Activated CD8-positive, alpha-beta memory T cell treated with anti-CD3 and anti-CD28 coated beads, Interleukin-2, amount 50 U/mL, for 48 hours (primary cell): Measurements from ENCODE around the gene ANKRD28.

Experiments used
- DNase-seq: peaks from one replicate; pipeline ENCODE4 v3.0.0-alpha.2; 2020

ANKRD28 gene

GRCh38 chr3:15714448-15714847 is 83.3 kb downstream of the ANKRD28 start:
- no peak for DNase-seq

- no peak for DNase-seq
Observed at GRCh38 chr3:15713364-15713763, 84.4 kb downstream of the ANKRD28 start.

- DNase-seq, result no peak
Observed at GRCh38 chr3:15711281-15711680, 86.5 kb downstream of the ANKRD28 start.

- DNase-seq, result no peak
Observed at GRCh38 chr3:15708882-15709677, 88.7 kb downstream of the ANKRD28 start.

GRCh38 chr3:15707779-15708178 is 90.0 kb downstream of the ANKRD28 start:
- DNase-seq, result no peak

- DNase-seq, result no peak
Observed at GRCh38 chr3:15703346-15703745, 94.4 kb downstream of the ANKRD28 start.

- DNase-seq, result no peak
Observed at GRCh38 chr3:15694628-15695027, 103.2 kb downstream of the ANKRD28 start.

- DNase-seq, result no peak
Observed at GRCh38 chr3:15693355-15693754, 104.4 kb downstream of the ANKRD28 start.

- DNase-seq, result no peak
Observed at GRCh38 chr3:15690748-15691147, 107.0 kb downstream of the ANKRD28 start.

- DNase-seq, result no peak
Observed at GRCh38 chr3:15690230-15690629, 107.5 kb downstream of the ANKRD28 start.

GRCh38 chr3:15685927-15686326 is 111.9 kb downstream of the ANKRD28 start:
- DNase-seq, result no peak

GRCh38 chr3:15683253-15683652 is 114.5 kb downstream of the ANKRD28 start:
- DNase-seq, result no peak

GRCh38 chr3:15682561-15683185 is 115.1 kb downstream of the ANKRD28 start:
- DNase-seq, result no peak

GRCh38 chr3:15681668-15682067 is 116.1 kb downstream of the ANKRD28 start:
- no peak for DNase-seq

GRCh38 chr3:15679306-15679705 is 118.5 kb downstream of the ANKRD28 start:
- DNase-seq, result no peak

- no peak for DNase-seq
Observed at GRCh38 chr3:15676259-15676658, 121.5 kb downstream of the ANKRD28 start.

- DNase-seq, result no peak
Observed at GRCh38 chr3:15673536-15673935, 124.2 kb downstream of the ANKRD28 start.

- no peak for DNase-seq
Observed at GRCh38 chr3:15667484-15667883, 130.3 kb downstream of the ANKRD28 start.

GRCh38 chr3:15666277-15666676 is 131.5 kb downstream of the ANKRD28 start:
- no peak for DNase-seq

GRCh38 chr3:15665510-15666150 is 132.1 kb downstream of the ANKRD28 start:
- DNase-seq, result no peak

GRCh38 chr3:15664144-15664543 is 133.6 kb downstream of the ANKRD28 start:
- no peak for DNase-seq

GRCh38 chr3:15660055-15660935 is 137.5 kb downstream of the ANKRD28 start:
- DNase-seq, result no peak
